ENCODE measurements around the gene SLC39A13. TPM values are rescaled to one million over a fixed set of nuclear protein-coding genes. Genes with fewer than 3 reads are reported as not detected.

Gene SLC39A13
- total RNA-seq, 1 donor from 2014 or later = 74.6 TPM

- DNase-seq (ENCODE audit: low spot score) = no peak
These were observed 5.3 kb upstream of the SLC39A13 start for GRCh38 chr11:47403135-47403534.

- no peak for DNase-seq (ENCODE audit: low spot score)
These were observed 4.8 kb upstream of the SLC39A13 start for GRCh38 chr11:47403571-47403970.

GRCh38 chr11:47406896-47407745, 1.3 kb upstream of the SLC39A13 start:
- no peak for DNase-seq (ENCODE audit: low spot score)

- peak; percentile 77 for DNase-seq (ENCODE audit: low spot score)
These were observed 429 bp downstream of the SLC39A13 start for GRCh38 chr11:47408598-47409439.

GRCh38 chr11:47409440-47410369, 1.3 kb downstream of the SLC39A13 start:
- DNase-seq (ENCODE audit: low spot score) = peak; percentile 47

GRCh38 chr11:47410370-47411264, 2.2 kb downstream of the SLC39A13 start:
- no peak for DNase-seq (ENCODE audit: low spot score)

GRCh38 chr11:47411884-47412746, 3.7 kb downstream of the SLC39A13 start:
- DNase-seq (ENCODE audit: low spot score) = no peak

- no peak for DNase-seq (ENCODE audit: low spot score)
These were observed 5.0 kb downstream of the SLC39A13 start for GRCh38 chr11:47413351-47413750.

GRCh38 chr11:47413908-47414684, 5.7 kb downstream of the SLC39A13 start:
- peak; percentile 63 for DNase-seq (ENCODE audit: low spot score)

- no peak for DNase-seq (ENCODE audit: low spot score)
These were observed 6.3 kb downstream of the SLC39A13 start for GRCh38 chr11:47414685-47415070.

GRCh38 chr11:47415091-47415854, 6.9 kb downstream of the SLC39A13 start:
- DNase-seq (ENCODE audit: low spot score) = no peak

- peak; percentile 96 for DNase-seq (ENCODE audit: low spot score)
These were observed 7.6 kb downstream of the SLC39A13 start for GRCh38 chr11:47415949-47416472.

- DNase-seq (ENCODE audit: low spot score) = no peak
These were observed 9.3 kb downstream of the SLC39A13 start for GRCh38 chr11:47417712-47418111.

- DNase-seq (ENCODE audit: low spot score) = no peak
These were observed 10.3 kb downstream of the SLC39A13 start for GRCh38 chr11:47418454-47419259.

- DNase-seq (ENCODE audit: low spot score) = no peak
These were observed 17.2 kb downstream of the SLC39A13 start for GRCh38 chr11:47425611-47426010.

GRCh38 chr11:47426062-47426956, 17.9 kb downstream of the SLC39A13 start, which contains the start of gene PSMC3:
Gene PSMC3, minus strand, starts transcription at chr11:47426439. Its CDS starts 160 bp downstream, at chr11:47426279.
- DNase-seq (ENCODE audit: low spot score) = peak; percentile 99
